GM12878 (cell line): ENCODE results near the gene RBM18. TPM values are rescaled to one million over a fixed set of nuclear protein-coding genes. Genes with fewer than 3 reads are reported as not detected.

Experiments
- ATAC-seq: fragments of 200-7000 bp; cut with Tn5 transposase; 3 replicates; pipeline ENCODE4 v1.9.1; 2020; ENCODE audit warnings: mild to moderate bottlenecking, moderate library complexity
- BruUV-seq: library from RNA; stranded (reverse); fragments of 400-500 nt; replicated peaks from 2 replicates; lab custom pipeline; 2021; lab: Mats Ljungman, UMichigan
- CTCF ChIA-PET: fragments of 300-600 bp; sonication (Branson Sonifier 250); formaldehyde crosslinking; extraction: SDS; loops from one replicate; lab custom pipeline; 2021; ENCODE audit warnings: inconsistent platforms; lab: Yijun Ruan, JAX
- POLR2A ChIA-PET: fragments of 350-600 bp; formaldehyde crosslinking; extraction: SDS; loops from one replicate; lab custom pipeline; 2021; ENCODE audit warnings: inconsistent platforms; lab: Charles Lee
- RAD21 ChIA-PET: fragments of 300-600 bp; sonication (Branson Sonifier 250); formaldehyde crosslinking; loops from one replicate; lab custom pipeline; 2023; ENCODE audit warnings: antibody characterized with exemption; ENCODE audit not compliant: unreplicated experiment; lab: Charles Lee
- SMC1A ChIA-PET: fragments of 300-600 bp; sonication (Branson Sonifier 250); formaldehyde crosslinking; loops from one replicate; lab custom pipeline; 2023; ENCODE audit not compliant: unreplicated experiment, uncharacterized antibody; lab: Charles Lee
- DNase-seq: peaks from one replicate; pipeline ENCODE4 v3.0.0-alpha.2; 2011; ENCODE audit warnings: low read depth, low spot score
- FAIRE-seq: peaks from 3 replicates; lab custom pipeline; 2011; peaks lifted over from hg19 to GRCh38; lab: Jason Lieb, UNC
- H2AFZ ChIP-seq: 2 replicates; pipeline ENCODE4 v1.6.0; 2011; ENCODE audit warnings: low read depth, low read length, control low read depth; ENCODE audit not compliant: control insufficient read depth
- H3K27ac ChIP-seq: 2 replicates; pipeline ENCODE4 v1.5.1; 2011; ENCODE audit warnings: control low read depth; ENCODE audit not compliant: control insufficient read depth, insufficient read depth
- H3K27me3 ChIP-seq, 2 experiments: replicated peaks in 1 of 2; 2 replicates each; pipeline versions ENCODE4 v1.6.0 to v1.6.1; 2011; ENCODE audit warnings: low read length in 1 of 2; ENCODE audit not compliant: control insufficient read depth in 2 of 2, insufficient read depth in 2 of 2
- H3K36me3 ChIP-seq, 2 experiments: 2 replicates each; pipeline ENCODE4 v1.5.1; 2011; ENCODE audit warnings: low read length in 1 of 2; ENCODE audit not compliant: control insufficient read depth in 2 of 2, insufficient read depth in 2 of 2
- H3K4me1 ChIP-seq: 2 replicates; pipeline ENCODE4 v1.6.1; 2011; ENCODE audit warnings: mild to moderate bottlenecking, low read length, moderate library complexity, mixed read lengths; ENCODE audit not compliant: control insufficient read depth, insufficient read depth
- H3K4me2 ChIP-seq: 2 replicates; pipeline ENCODE4 v1.6.0; 2011; ENCODE audit warnings: control low read depth; ENCODE audit not compliant: control insufficient read depth, insufficient read depth
- H3K4me3 ChIP-seq: fragments of 200-600 bp; sonication (generic); 2 replicates; pipeline ENCODE4 v1.5.1; 2016
- H3K79me2 ChIP-seq: 2 replicates; pipeline ENCODE4 v1.6.0; 2011; ENCODE audit warnings: low read length; ENCODE audit not compliant: control insufficient read depth, insufficient read depth
- H3K9ac ChIP-seq: 2 replicates; pipeline ENCODE4 v1.8.0; 2011; ENCODE audit warnings: low read length, control low read depth, mixed read lengths; ENCODE audit not compliant: control insufficient read depth, insufficient read depth
- H3K9me3 ChIP-seq: replicated peaks from 3 replicates; pipeline ENCODE4 v1.5.1; 2011; ENCODE audit warnings: mild to moderate bottlenecking, low read length; ENCODE audit not compliant: control insufficient read depth, insufficient read depth
- H4K20me1 ChIP-seq: 2 replicates; pipeline ENCODE4 v1.6.0; 2011; ENCODE audit not compliant: control insufficient read depth, insufficient read depth
- KAT2A ChIP-seq: conservative IDR thresholded peaks from 2 replicates; pipeline ENCODE4 v1.6.1; 2011; ENCODE audit warnings: low read depth, low read length; ENCODE audit not compliant: control insufficient read depth
- KLF5 ChIP-seq: fragments of 450-650 bp; IDR thresholded peaks from 2 replicates; pipeline ENCODE4 v1.6.1; 2014; ENCODE audit warnings: mild to moderate bottlenecking; ENCODE audit not compliant: partially characterized antibody
- MEF2B ChIP-seq: fragments of 450-650 bp; IDR thresholded peaks from 2 replicates; pipeline ENCODE4 v1.6.1; 2018; ENCODE audit warnings: mild to moderate bottlenecking, moderate library complexity; ENCODE audit not compliant: partially characterized antibody, poor library complexity, severe bottlenecking
- NKRF ChIP-seq: fragments of 450-650 bp; conservative IDR thresholded peaks from 2 replicates; pipeline ENCODE4 v1.6.1; 2017; ENCODE audit warnings: mild to moderate bottlenecking, moderate library complexity
- TCF7 ChIP-seq: IDR thresholded peaks from 2 replicates; pipeline ENCODE4 v1.6.1; 2014; ENCODE audit warnings: antibody characterized with exemption, borderline replicate concordance
- ZBED1 ChIP-seq: IDR thresholded peaks from 2 replicates; pipeline ENCODE4 v1.6.1; 2016; ENCODE audit warnings: borderline replicate concordance
- WGBS: methylation state at CpG from one replicate; pipeline ENCODE4 v1.1.6; 2016; ENCODE audit warnings: low lambda C conversion rate; ENCODE audit not compliant: insufficient replicate concordance, insufficient coverage; ENCODE audit errors: missing lambda C conversion rate; 5-methylcytosine and 5-hydroxymethylcytosine counted together
- in situ Hi-C: fragments of 300-500 bp; cut with MboI; formaldehyde crosslinking; loops from 9 replicates; pipeline ENCODE4 v1.14.3; 2018; ENCODE audit warnings: mixed read lengths
- intact Hi-C: fragments of 100-400 bp; cut with micrococcal nuclease; formaldehyde crosslinking; loops from one replicate; pipeline ENCODE4 v1.14.2; 2022; ENCODE audit not compliant: unreplicated experiment
- polyA plus RNA-seq, 11 experiments: library from polyadenylated mRNA; depleted of rRNA in 4 of 11; unstranded in 6 of 11; stranded (reverse) in 5 of 11; fragments of >200 nt; fragmentation: Nextera tagmentation in 4 of 11; fragmentation: Illumina TruSeq in 1 of 11; extraction: Ambion mirVana in 4 of 11; extraction: Trizol in 1 of 11; gene quantifications; 1 replicate in 1 of 11; 2 replicates in 10 of 11; pipeline versions ENCODE4 v1.2.1 to v1.2.3, GENCODE V29; 2011 to 2016; ENCODE audit warnings: inconsistent platforms in 2 of 11, missing spikeins in 2 of 11, low read depth in 1 of 11
- total RNA-seq, 4 experiments: library from RNA; depleted of rRNA in 3 of 4; stranded (reverse); fragments of >200 nt in 3 of 4; fragmentation: Illumina TruSeq in 1 of 4; extraction: Trizol in 1 of 4; gene quantifications; 2 replicates each; pipeline versions ENCODE4 v1.2.1 to v1.2.3, GENCODE V29; 2013 to 2021
- TF ChIP-seq, protein P1 (sequence below): fragments of 450-650 bp; IDR thresholded peaks from 2 replicates; pipeline ENCODE4 v1.6.1; 2018; ENCODE audit warnings: borderline replicate concordance, mild to moderate bottlenecking; ENCODE audit not compliant: partially characterized antibody
- TF ChIP-seq, protein P2 (sequence below): IDR thresholded peaks from 2 replicates; pipeline ENCODE4 v1.6.1; 2011; ENCODE audit warnings: mild to moderate bottlenecking, low read depth, low read length, moderate library complexity; ENCODE audit not compliant: insufficient replicate concordance

RBM18 gene
- total and polyA plus RNA-seq, 10 of the 15 experiments (the other 5 are each of a cell fraction or from before 2014, with no cell fraction given), result 6.4 to 46.8 (median 30.4) TPM

DNA sequence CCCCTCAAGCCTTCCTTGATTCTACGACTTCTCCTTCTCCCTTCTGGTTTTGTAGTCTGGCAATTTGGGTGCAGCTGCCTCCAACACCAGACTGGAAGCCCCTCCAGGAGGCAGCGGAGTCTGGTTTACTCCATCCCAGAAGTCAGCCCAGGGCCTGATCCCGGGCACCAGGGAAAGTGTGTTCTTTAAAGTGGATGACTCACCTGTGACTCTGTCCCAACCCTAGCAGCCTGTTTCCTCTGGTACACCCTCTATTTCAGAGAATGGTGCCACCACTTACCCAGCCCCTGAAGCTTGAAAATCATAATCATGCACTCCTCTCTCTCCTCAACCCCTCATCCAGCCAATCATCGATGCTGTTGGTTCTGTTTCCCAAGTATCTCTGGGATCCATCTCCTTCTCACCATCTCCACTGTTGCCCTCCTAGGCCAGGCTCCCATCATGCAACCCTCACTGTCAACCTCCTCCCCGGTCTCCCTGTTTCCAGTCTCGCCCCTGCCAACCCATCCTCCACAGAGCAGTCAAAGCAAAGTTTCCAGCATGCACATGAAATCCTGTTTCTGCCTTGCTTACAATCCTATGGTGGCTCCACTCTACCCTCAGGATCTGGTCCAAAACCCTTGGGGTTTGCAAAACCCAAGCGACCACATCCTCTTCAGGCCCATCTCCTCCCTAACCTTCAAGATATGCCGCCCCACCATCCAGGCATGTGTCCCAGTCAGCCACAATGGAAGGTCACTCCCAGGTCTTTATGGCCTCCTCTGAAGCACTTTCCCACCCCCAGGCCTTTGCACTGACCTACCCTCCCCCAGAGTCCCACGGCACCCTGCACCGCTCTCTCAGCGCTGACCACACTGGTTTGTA lies 46.3 kb downstream of the RBM18 start:
- WGBS, result 41% methylated on average over 11 of the region's 11 CpGs
- ATAC-seq (no peak), DNase-seq (no peak)
- Histone ChIP-seq H2AFZ (no peak overlapping the region), H3K4me2 (no peak overlapping the region), H3K4me3 (no peak overlapping the region), H3K36me3 (no peaks in the 10 kb centered on the region)
- intact Hi-C loops, result no loop called here
- POLR2A ChIA-PET, result no interaction called here
- TF ChIP-seq, protein P1, sequence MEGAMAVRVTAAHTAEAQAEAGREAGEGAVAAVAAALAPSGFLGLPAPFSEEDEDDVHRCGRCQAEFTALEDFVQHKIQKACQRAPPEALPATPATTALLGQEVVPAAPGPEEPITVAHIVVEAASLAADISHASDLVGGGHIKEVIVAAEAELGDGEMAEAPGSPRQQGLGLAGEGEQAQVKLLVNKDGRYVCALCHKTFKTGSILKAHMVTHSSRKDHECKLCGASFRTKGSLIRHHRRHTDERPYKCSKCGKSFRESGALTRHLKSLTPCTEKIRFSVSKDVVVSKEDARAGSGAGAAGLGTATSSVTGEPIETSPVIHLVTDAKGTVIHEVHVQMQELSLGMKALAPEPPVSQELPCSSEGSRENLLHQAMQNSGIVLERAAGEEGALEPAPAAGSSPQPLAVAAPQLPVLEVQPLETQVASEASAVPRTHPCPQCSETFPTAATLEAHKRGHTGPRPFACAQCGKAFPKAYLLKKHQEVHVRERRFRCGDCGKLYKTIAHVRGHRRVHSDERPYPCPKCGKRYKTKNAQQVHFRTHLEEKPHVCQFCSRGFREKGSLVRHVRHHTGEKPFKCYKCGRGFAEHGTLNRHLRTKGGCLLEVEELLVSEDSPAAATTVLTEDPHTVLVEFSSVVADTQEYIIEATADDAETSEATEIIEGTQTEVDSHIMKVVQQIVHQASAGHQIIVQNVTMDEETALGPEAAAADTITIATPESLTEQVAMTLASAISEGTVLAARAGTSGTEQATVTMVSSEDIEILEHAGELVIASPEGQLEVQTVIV, result no peak
- TF ChIP-seq TCF7 (no peak), KAT2A (no peak), MEF2B (no peak), KLF5 (no peak), ZBED1 (no peak), NKRF (no peak)
- TF ChIP-seq, protein P2, sequence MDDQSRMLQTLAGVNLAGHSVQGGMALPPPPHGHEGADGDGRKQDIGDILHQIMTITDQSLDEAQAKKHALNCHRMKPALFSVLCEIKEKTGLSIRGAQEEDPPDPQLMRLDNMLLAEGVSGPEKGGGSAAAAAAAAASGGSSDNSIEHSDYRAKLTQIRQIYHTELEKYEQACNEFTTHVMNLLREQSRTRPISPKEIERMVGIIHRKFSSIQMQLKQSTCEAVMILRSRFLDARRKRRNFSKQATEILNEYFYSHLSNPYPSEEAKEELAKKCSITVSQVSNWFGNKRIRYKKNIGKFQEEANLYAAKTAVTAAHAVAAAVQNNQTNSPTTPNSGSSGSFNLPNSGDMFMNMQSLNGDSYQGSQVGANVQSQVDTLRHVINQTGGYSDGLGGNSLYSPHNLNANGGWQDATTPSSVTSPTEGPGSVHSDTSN, result no peak
- TF ChIP-seq, all 136 proteins: peak for 0
- ChIA-PET CTCF (no interaction called here), RAD21 (no interaction called here), SMC1A (no interaction called here)
- no peaks in the 10 kb centered on the region; the same call in 2 of the 3 replicates for H3K9me3 ChIP-seq
- H3K27ac ChIP-seq, result no peak overlapping the region
- 0 out of 2 replicates have a peak, but pooled peaks cover 3% of the 10 kb centered on the region for H4K20me1 ChIP-seq
- no TSS peak for BruUV-seq
- H3K79me2 ChIP-seq, result no peaks in the 10 kb centered on the region
- peaks cover 18 to 29% of the 10 kb centered on the region in 2 experiments for H3K27me3 ChIP-seq
- no peaks in the 10 kb centered on the region for H3K4me1 ChIP-seq
- no peak for FAIRE-seq
- no peak overlapping the region for H3K9ac ChIP-seq
- in situ Hi-C loops, result no loop called here
